Ishikawa (cell line): ENCODE results near the gene RALGAPA2.

Source experiments
- CEBPB ChIP-seq: IDR thresholded peaks from 2 replicates; pipeline ENCODE4 v1.6.1; 2012
- CREB1 ChIP-seq: IDR thresholded peaks from 2 replicates; pipeline ENCODE4 v1.6.1; 2012; ENCODE audit warnings: low read depth
- EGR1 ChIP-seq: IDR thresholded peaks from 2 replicates; pipeline ENCODE4 v1.6.1; 2012
- EP300 ChIP-seq: IDR thresholded peaks from 2 replicates; pipeline ENCODE4 v1.6.1; 2012; ENCODE audit warnings: borderline replicate concordance
- FOXM1 ChIP-seq: IDR thresholded peaks from 2 replicates; pipeline ENCODE4 v1.6.1; 2012; ENCODE audit warnings: low read depth, borderline replicate concordance
- MAX ChIP-seq: IDR thresholded peaks from 2 replicates; pipeline ENCODE4 v1.6.1; 2012
- NFIC ChIP-seq: IDR thresholded peaks from 2 replicates; pipeline ENCODE4 v1.6.1; 2012
- RAD21 ChIP-seq: IDR thresholded peaks from 2 replicates; pipeline ENCODE4 v1.6.1; 2012; ENCODE audit warnings: low read depth
- REST ChIP-seq: IDR thresholded peaks from 2 replicates; pipeline ENCODE4 v1.6.1; 2012; ENCODE audit warnings: low read depth, mild to moderate bottlenecking
- TAF1 ChIP-seq: IDR thresholded peaks from 2 replicates; pipeline ENCODE4 v1.6.1; 2012; ENCODE audit warnings: low read depth, mild to moderate bottlenecking
- TCF12 ChIP-seq: IDR thresholded peaks from 2 replicates; pipeline ENCODE4 v1.6.1; 2012; ENCODE audit warnings: low read depth
- TEAD4 ChIP-seq: IDR thresholded peaks from 2 replicates; pipeline ENCODE4 v1.6.1; 2012
- USF1 ChIP-seq: IDR thresholded peaks from 2 replicates; pipeline ENCODE4 v1.6.1; 2012
- YY1 ChIP-seq: IDR thresholded peaks from 2 replicates; pipeline ENCODE4 v1.6.1; 2012; ENCODE audit warnings: low read depth
- ZBTB7A ChIP-seq: IDR thresholded peaks from 2 replicates; pipeline ENCODE4 v1.6.1; 2012; ENCODE audit warnings: low read depth

RALGAPA2 gene

GRCh38 chr20:20546402-20546801 lies 166.0 kb downstream of the RALGAPA2 start:
- TF ChIP-seq EP300 (no peak), TAF1 (no peak), REST (no peak), ZBTB7A (no peak), RAD21 (no peak), TCF12 (no peak), FOXM1 (no peak), EGR1 (no peak), MAX (no peak), CREB1 (no peak), USF1 (no peak), YY1 (no peak), NFIC (no peak), TEAD4 (no peak), CEBPB (no peak)

- TF ChIP-seq CEBPB: no peak
- TF ChIP-seq REST: no peak
Measured at GRCh38 chr20:20536240-20536933, 176.1 kb downstream of the RALGAPA2 start.

GRCh38 chr20:20535051-20535450 lies 177.4 kb downstream of the RALGAPA2 start:
- TF ChIP-seq CEBPB: no peak
- no peak for TF ChIP-seq TEAD4
- no peak for TF ChIP-seq NFIC
- TF ChIP-seq MAX: no peak
- TF ChIP-seq TAF1: no peak
- no peak for TF ChIP-seq EP300
- no peak for TF ChIP-seq CREB1
- TF ChIP-seq ZBTB7A: no peak
- no peak for TF ChIP-seq RAD21
- TF ChIP-seq USF1: no peak
- no peak for TF ChIP-seq EGR1
- TF ChIP-seq TCF12: no peak
- TF ChIP-seq FOXM1: no peak
- no peak for TF ChIP-seq REST
- no peak for TF ChIP-seq YY1

- TF ChIP-seq MAX: no peak
- no peak for TF ChIP-seq TAF1
- no peak for TF ChIP-seq TEAD4
- TF ChIP-seq ZBTB7A: no peak
- no peak for TF ChIP-seq NFIC
- no peak for TF ChIP-seq FOXM1
- TF ChIP-seq EP300: no peak
Measured at GRCh38 chr20:20531283-20531682, 181.2 kb downstream of the RALGAPA2 start.
